Parathyroid adenoma (tissue), 2 donors: ENCODE data around the gene PSEN1.

ENCODE experiments used
- H2AFZ ChIP-seq: fragments of 300-600 bp; sonication (generic); one replicate; pipeline ENCODE4 v1.7.0; 2017; ENCODE audit warnings: antibody characterized with exemption, mild to moderate bottlenecking
- H3K27ac ChIP-seq: fragments of 300-600 bp; sonication (generic); one replicate; pipeline ENCODE4 v1.7.0; 2017
- H3K27me3 ChIP-seq: fragments of 300-600 bp; sonication (generic); one replicate; pipeline ENCODE4 v1.7.0; 2017; ENCODE audit warnings: low read length; ENCODE audit not compliant: control insufficient read depth, insufficient read depth
- H3K36me3 ChIP-seq: fragments of 300-600 bp; sonication (generic); one replicate; pipeline ENCODE4 v1.7.0; 2017; ENCODE audit warnings: low read length; ENCODE audit not compliant: control insufficient read depth, insufficient read depth
- H3K4me1 ChIP-seq: fragments of 300-600 bp; sonication (generic); one replicate; pipeline ENCODE4 v1.7.0; 2017; ENCODE audit warnings: control low read depth
- H3K4me2 ChIP-seq: fragments of 300-600 bp; sonication (generic); one replicate; pipeline ENCODE4 v1.7.0; 2017; ENCODE audit warnings: low read length
- H3K4me3 ChIP-seq: fragments of 300-600 bp; sonication (generic); one replicate; pipeline ENCODE4 v1.7.0; 2017; ENCODE audit warnings: low read depth, low read length
- H3K79me2 ChIP-seq: fragments of 300-600 bp; sonication (generic); one replicate; pipeline ENCODE4 v1.7.0; 2017; ENCODE audit warnings: control low read depth
- H3K9ac ChIP-seq: fragments of 300-600 bp; sonication (generic); one replicate; pipeline ENCODE4 v1.7.0; 2017; ENCODE audit warnings: mild to moderate bottlenecking
- H3K9me3 ChIP-seq: fragments of 300-600 bp; sonication (generic); one replicate; pipeline ENCODE4 v1.7.0; 2017; ENCODE audit warnings: low read length; ENCODE audit not compliant: control insufficient read depth
- TF ChIP-seq, protein P1 (sequence below): fragments of 300-600 bp; sonication (generic); IDR thresholded peaks from one replicate; pipeline ENCODE4 v1.7.0; 2017; ENCODE audit warnings: antibody characterized with exemption, mild to moderate bottlenecking
- donor health status: primary hyperparathyroidism.

PSEN1 gene

GRCh38 chr14:73140811-73141323 lies 4.6 kb downstream of the PSEN1 start:
- Histone ChIP-seq H3K79me2 (peaks cover 41% of the 10 kb centered on the region), H3K27ac (no peak overlapping the region), H3K36me3 (no peaks in the 10 kb centered on the region), H3K27me3 (no peaks in the 10 kb centered on the region), H3K4me3 (no peak overlapping the region), H3K4me1 (no peaks in the 10 kb centered on the region), H3K9ac (no peak overlapping the region), H3K4me2 (no peak overlapping the region), H2AFZ (no peak overlapping the region), H3K9me3 (no peaks in the 10 kb centered on the region)
- TF ChIP-seq, protein P1, sequence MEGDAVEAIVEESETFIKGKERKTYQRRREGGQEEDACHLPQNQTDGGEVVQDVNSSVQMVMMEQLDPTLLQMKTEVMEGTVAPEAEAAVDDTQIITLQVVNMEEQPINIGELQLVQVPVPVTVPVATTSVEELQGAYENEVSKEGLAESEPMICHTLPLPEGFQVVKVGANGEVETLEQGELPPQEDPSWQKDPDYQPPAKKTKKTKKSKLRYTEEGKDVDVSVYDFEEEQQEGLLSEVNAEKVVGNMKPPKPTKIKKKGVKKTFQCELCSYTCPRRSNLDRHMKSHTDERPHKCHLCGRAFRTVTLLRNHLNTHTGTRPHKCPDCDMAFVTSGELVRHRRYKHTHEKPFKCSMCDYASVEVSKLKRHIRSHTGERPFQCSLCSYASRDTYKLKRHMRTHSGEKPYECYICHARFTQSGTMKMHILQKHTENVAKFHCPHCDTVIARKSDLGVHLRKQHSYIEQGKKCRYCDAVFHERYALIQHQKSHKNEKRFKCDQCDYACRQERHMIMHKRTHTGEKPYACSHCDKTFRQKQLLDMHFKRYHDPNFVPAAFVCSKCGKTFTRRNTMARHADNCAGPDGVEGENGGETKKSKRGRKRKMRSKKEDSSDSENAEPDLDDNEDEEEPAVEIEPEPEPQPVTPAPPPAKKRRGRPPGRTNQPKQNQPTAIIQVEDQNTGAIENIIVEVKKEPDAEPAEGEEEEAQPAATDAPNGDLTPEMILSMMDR = no peak

GRCh38 chr14:73142216-73142615 lies 5.9 kb downstream of the PSEN1 start:
- H3K27me3 ChIP-seq = no peaks in the 10 kb centered on the region
- H3K36me3 ChIP-seq = no peaks in the 10 kb centered on the region
- TF ChIP-seq, protein P1 = no peak
- no peak overlapping the region for H3K4me3 ChIP-seq
- no peak overlapping the region for H3K4me2 ChIP-seq
- H3K4me1 ChIP-seq = no peaks in the 10 kb centered on the region
- H3K79me2 ChIP-seq = peaks cover 38% of the 10 kb centered on the region
- no peak overlapping the region for H2AFZ ChIP-seq
- H3K9me3 ChIP-seq = no peaks in the 10 kb centered on the region
- H3K9ac ChIP-seq = no peak overlapping the region
- no peak overlapping the region for H3K27ac ChIP-seq

- TF ChIP-seq, protein P1 = no peak
- Histone ChIP-seq H3K79me2 (peaks cover 32% of the 10 kb centered on the region), H3K36me3 (no peaks in the 10 kb centered on the region), H3K27ac (no peak overlapping the region), H3K4me1 (no peaks in the 10 kb centered on the region), H3K4me3 (no peak overlapping the region), H3K9ac (no peak overlapping the region), H3K9me3 (no peaks in the 10 kb centered on the region), H3K27me3 (no peaks in the 10 kb centered on the region), H3K4me2 (no peak overlapping the region), H2AFZ (no peak overlapping the region)
Observed at GRCh38 chr14:73143003-73143402, 6.7 kb downstream of the PSEN1 start.

- H3K27me3 ChIP-seq = no peaks in the 10 kb centered on the region
- no peak overlapping the region for H3K27ac ChIP-seq
- H3K4me1 ChIP-seq = no peaks in the 10 kb centered on the region
- H3K79me2 ChIP-seq = peaks cover 28% of the 10 kb centered on the region
- no peak overlapping the region for H2AFZ ChIP-seq
- H3K9me3 ChIP-seq = no peaks in the 10 kb centered on the region
- no peak overlapping the region for H3K4me3 ChIP-seq
- TF ChIP-seq, protein P1 = no peak
- no peak overlapping the region for H3K4me2 ChIP-seq
- no peaks in the 10 kb centered on the region for H3K36me3 ChIP-seq
- no peak overlapping the region for H3K9ac ChIP-seq
Observed at GRCh38 chr14:73143617-73144016, 7.3 kb downstream of the PSEN1 start.

- TF ChIP-seq, protein P1 = no peak
- Histone ChIP-seq H3K4me1 (no peaks in the 10 kb centered on the region), H3K4me3 (no peak overlapping the region), H3K4me2 (no peak overlapping the region), H3K79me2 (peaks cover 21% of the 10 kb centered on the region), H2AFZ (no peak overlapping the region), H3K9ac (no peak overlapping the region), H3K9me3 (no peaks in the 10 kb centered on the region), H3K36me3 (no peaks in the 10 kb centered on the region), H3K27me3 (no peaks in the 10 kb centered on the region), H3K27ac (no peak overlapping the region)
Observed at GRCh38 chr14:73145371-73145770, 9.1 kb downstream of the PSEN1 start.
